Measurements from ENCODE around the gene GPR62. TPM values are rescaled to one million over a fixed set of nuclear protein-coding genes. Genes with fewer than 3 reads are reported as not detected.
"Not testable (repeated sequence)": the region's sequence is repeated elsewhere in the genome, so short reads cannot be mapped to it uniquely, and the experiment has no call there.

GPR62 gene
- total RNA-seq, 1 donor from 2014 or later, result not detected

DNA sequence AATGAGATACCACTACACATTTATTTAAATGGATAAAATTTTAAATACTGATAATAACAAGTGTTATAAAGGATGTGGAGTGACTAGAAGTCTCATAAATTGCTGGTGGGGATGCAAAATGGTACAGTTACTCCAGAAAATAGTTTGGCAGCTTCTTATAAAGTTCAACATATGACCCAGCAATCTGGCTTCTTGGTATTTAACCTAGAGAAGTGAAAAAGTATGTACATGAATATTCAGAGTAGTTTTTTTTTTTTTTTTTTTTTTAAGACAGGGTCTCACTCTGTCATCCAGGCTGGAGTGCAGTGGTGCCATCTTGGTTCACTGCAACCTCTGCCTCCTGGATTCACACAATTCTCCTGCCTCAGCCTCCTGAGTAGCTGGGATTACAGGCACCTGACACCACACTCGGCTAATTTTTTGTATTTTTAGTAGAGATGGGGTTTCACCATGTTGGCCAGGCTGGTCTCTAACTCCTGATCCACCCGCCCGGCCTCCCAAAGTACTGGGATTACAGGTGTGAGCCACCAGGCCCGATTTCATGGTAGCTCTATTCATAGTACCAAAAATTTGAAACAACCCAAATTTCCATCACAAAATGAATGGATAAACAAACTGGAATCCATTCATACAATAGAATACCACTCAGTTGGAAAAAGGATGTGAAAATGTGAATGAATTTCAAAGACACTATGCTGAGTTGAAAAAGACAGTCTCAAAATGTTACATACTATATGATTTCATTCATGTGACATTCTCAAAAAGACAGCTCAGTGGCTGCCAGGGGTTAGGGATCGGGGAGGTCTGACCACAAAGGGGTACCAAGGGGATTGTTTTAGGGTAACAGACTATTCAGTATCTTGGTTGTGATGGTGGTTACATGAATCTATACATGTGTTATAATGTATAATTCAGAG is 27.9 kb upstream of the GPR62 start:
- H3K27ac Mint-ChIP-seq (ENCODE audit: unreplicated experiment), result no peak overlapping the region
- DNase-seq (ENCODE audit: extremely low spot score, unreplicated experiment), result no peak
- H3K4me1 Mint-ChIP-seq (ENCODE audit: unreplicated experiment), result no peaks in the 10 kb centered on the region
- TF ChIP-seq, protein P1, sequence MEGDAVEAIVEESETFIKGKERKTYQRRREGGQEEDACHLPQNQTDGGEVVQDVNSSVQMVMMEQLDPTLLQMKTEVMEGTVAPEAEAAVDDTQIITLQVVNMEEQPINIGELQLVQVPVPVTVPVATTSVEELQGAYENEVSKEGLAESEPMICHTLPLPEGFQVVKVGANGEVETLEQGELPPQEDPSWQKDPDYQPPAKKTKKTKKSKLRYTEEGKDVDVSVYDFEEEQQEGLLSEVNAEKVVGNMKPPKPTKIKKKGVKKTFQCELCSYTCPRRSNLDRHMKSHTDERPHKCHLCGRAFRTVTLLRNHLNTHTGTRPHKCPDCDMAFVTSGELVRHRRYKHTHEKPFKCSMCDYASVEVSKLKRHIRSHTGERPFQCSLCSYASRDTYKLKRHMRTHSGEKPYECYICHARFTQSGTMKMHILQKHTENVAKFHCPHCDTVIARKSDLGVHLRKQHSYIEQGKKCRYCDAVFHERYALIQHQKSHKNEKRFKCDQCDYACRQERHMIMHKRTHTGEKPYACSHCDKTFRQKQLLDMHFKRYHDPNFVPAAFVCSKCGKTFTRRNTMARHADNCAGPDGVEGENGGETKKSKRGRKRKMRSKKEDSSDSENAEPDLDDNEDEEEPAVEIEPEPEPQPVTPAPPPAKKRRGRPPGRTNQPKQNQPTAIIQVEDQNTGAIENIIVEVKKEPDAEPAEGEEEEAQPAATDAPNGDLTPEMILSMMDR (IDR thresholded peaks at IDR 0.05), result no peak
- H3K36me3 Mint-ChIP-seq (ENCODE audit: unreplicated experiment), result peaks cover 2% of the 10 kb centered on the region
- peaks cover 4% of the 10 kb centered on the region for H3K9me3 Mint-ChIP-seq (ENCODE audit: unreplicated experiment)
- no peak overlapping the region for H3K4me3 Mint-ChIP-seq (ENCODE audit: unreplicated experiment)
- H3K27me3 Mint-ChIP-seq (ENCODE audit: unreplicated experiment), result peaks cover 6% of the 10 kb centered on the region

DNA sequence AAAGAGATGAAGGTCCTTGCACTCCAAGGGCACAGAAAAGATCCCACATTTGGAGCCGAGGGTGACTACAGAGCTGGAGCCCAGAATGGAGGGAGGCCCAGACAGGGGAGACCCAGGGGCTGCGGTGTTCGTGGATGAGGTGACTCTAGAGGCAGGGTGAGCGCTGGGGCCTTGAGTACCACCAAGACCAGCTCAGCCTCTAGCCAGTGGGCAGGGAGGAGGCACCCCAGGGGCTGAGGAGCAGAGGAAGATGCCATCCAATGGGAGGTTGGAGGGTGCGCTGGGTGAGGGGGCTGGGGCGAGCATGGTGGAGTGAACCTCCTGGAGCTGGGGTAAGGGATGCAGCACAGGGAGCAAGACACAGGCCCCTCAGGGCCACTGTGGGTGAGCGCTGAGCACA is 26.7 kb upstream of the GPR62 start:
- no peak overlapping the region for H3K4me3 Mint-ChIP-seq (ENCODE audit: unreplicated experiment)
- H3K36me3 Mint-ChIP-seq (ENCODE audit: unreplicated experiment), result peaks cover 3% of the 10 kb centered on the region
- no peaks in the 10 kb centered on the region for H3K27me3 Mint-ChIP-seq (ENCODE audit: unreplicated experiment)
- H3K4me1 Mint-ChIP-seq (ENCODE audit: unreplicated experiment), result no peaks in the 10 kb centered on the region
- peak; percentile 84 for DNase-seq (ENCODE audit: extremely low spot score, unreplicated experiment)
- H3K27ac Mint-ChIP-seq (ENCODE audit: unreplicated experiment), result no peak overlapping the region
- peaks cover 4% of the 10 kb centered on the region for H3K9me3 Mint-ChIP-seq (ENCODE audit: unreplicated experiment)
- TF ChIP-seq, protein P1 (IDR thresholded peaks at IDR 0.05), result no peak

DNA sequence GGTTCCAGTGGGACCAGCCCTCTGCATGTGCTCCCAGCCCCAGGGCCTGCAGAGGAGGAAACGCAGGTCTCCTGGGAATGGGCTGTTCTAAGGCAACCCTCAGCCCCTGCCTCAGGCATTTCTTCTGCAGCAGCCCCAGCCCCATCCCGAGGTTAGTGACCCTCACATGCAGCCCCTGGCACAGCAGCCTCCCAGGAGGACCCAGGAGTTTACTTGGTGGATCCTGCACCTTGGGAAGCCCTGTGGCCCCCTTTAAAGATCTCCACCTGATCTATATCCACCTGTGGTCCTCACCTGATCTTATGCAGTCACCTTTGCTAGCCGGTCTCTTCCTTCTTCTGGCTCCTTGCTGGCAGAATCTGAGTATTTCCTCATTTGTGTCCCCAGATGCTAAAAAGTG is 26.2 kb upstream of the GPR62 start:
- H3K27me3 Mint-ChIP-seq (ENCODE audit: unreplicated experiment); H3K27ac Mint-ChIP-seq (ENCODE audit: unreplicated experiment); H3K36me3 Mint-ChIP-seq (ENCODE audit: unreplicated experiment); H3K4me3 Mint-ChIP-seq (ENCODE audit: unreplicated experiment); H3K4me1 Mint-ChIP-seq (ENCODE audit: unreplicated experiment); H3K9me3 Mint-ChIP-seq (ENCODE audit: unreplicated experiment): not testable (repeated sequence)
- peak; percentile 57 for DNase-seq (ENCODE audit: extremely low spot score, unreplicated experiment)

DNA sequence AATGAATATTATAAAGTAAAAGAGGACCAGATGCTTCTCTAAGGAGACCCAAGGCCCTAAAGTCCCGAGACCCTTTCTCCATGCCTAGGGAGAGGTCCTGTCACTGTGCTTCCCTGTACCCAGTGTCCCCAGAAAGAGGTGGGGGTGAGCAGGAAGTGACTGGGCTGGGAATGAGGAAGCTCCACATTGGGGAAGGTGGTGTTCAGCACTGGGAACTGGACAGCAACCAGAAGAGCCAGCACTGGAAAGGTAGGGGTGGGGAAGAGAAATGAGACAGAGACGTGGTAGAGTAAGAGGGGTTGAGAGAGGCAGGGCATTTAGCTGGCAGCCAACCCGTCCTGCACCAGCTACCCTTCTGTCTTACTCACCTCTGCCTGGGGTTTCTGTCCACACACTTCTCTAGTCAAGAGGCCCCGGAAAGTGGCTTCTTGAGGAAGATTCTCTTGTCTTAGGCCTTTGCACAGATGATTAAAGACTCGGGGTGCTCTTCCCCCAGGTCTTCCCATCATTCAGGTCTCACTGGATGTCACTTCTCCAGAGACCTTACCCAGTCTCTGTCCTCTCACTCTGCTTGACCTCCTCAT is 25.7 kb upstream of the GPR62 start:
- DNase-seq (ENCODE audit: extremely low spot score, unreplicated experiment), result peak; percentile 64
- H3K4me3 Mint-ChIP-seq (ENCODE audit: unreplicated experiment), result no peak overlapping the region
- H3K27ac Mint-ChIP-seq (ENCODE audit: unreplicated experiment), result no peak overlapping the region
- no peaks in the 10 kb centered on the region for H3K4me1 Mint-ChIP-seq (ENCODE audit: unreplicated experiment)
- TF ChIP-seq, protein P1 (IDR thresholded peaks at IDR 0.05), result no peak
- H3K36me3 Mint-ChIP-seq (ENCODE audit: unreplicated experiment), result peaks cover 9% of the 10 kb centered on the region
- H3K27me3 Mint-ChIP-seq (ENCODE audit: unreplicated experiment), result no peaks in the 10 kb centered on the region
- H3K9me3 Mint-ChIP-seq (ENCODE audit: unreplicated experiment), result peaks cover 4% of the 10 kb centered on the region

DNA sequence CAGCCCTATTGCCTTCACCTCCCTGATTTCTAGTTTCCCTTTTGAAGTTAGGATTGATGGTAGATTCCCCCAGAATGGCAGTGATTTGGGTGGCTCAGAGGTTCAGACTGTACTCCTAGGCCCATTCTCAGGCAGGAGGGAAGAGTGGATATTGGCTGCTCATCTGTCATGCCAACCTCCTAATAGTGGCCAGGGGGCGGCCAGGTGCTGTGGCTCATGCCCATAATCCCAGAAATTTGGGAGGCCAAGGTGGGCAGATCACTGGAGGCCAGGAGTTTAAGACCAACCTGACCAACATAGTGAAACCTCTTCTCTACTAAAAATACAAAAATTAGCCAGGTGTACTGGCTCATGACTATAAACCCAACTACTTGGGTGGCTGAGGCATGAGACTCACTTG is 24.7 kb upstream of the GPR62 start:
- Mint-ChIP-seq H3K36me3 (ENCODE audit: unreplicated experiment) (peaks cover 13% of the 10 kb centered on the region), H3K27ac (ENCODE audit: unreplicated experiment) (no peak overlapping the region), H3K9me3 (ENCODE audit: unreplicated experiment) (no peaks in the 10 kb centered on the region), H3K4me1 (ENCODE audit: unreplicated experiment) (no peaks in the 10 kb centered on the region), H3K27me3 (ENCODE audit: unreplicated experiment) (no peaks in the 10 kb centered on the region), H3K4me3 (ENCODE audit: unreplicated experiment) (no peak overlapping the region)
- DNase-seq (ENCODE audit: extremely low spot score, unreplicated experiment), result peak; percentile 53
- TF ChIP-seq, protein P1 (IDR thresholded peaks at IDR 0.05), result no peak
